CD4-positive, alpha-beta T cell treated with Interferon gamma for 1 hour (primary cell): ENCODE measurements around the gene USF3.

Experiments
- DNase-seq: peaks from one replicate; pipeline ENCODE4 v3.0.0-alpha.2; 2020

The USF3 gene, protein sequence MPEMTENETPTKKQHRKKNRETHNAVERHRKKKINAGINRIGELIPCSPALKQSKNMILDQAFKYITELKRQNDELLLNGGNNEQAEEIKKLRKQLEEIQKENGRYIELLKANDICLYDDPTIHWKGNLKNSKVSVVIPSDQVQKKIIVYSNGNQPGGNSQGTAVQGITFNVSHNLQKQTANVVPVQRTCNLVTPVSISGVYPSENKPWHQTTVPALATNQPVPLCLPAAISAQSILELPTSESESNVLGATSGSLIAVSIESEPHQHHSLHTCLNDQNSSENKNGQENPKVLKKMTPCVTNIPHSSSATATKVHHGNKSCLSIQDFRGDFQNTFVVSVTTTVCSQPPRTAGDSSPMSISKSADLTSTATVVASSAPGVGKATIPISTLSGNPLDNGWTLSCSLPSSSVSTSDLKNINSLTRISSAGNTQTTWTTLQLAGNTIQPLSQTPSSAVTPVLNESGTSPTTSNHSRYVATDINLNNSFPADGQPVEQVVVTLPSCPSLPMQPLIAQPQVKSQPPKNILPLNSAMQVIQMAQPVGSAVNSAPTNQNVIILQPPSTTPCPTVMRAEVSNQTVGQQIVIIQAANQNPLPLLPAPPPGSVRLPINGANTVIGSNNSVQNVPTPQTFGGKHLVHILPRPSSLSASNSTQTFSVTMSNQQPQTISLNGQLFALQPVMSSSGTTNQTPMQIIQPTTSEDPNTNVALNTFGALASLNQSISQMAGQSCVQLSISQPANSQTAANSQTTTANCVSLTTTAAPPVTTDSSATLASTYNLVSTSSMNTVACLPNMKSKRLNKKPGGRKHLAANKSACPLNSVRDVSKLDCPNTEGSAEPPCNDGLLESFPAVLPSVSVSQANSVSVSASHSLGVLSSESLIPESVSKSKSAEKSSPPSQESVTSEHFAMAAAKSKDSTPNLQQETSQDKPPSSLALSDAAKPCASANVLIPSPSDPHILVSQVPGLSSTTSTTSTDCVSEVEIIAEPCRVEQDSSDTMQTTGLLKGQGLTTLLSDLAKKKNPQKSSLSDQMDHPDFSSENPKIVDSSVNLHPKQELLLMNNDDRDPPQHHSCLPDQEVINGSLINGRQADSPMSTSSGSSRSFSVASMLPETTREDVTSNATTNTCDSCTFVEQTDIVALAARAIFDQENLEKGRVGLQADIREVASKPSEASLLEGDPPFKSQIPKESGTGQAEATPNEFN (N-terminal part only)

DNA sequence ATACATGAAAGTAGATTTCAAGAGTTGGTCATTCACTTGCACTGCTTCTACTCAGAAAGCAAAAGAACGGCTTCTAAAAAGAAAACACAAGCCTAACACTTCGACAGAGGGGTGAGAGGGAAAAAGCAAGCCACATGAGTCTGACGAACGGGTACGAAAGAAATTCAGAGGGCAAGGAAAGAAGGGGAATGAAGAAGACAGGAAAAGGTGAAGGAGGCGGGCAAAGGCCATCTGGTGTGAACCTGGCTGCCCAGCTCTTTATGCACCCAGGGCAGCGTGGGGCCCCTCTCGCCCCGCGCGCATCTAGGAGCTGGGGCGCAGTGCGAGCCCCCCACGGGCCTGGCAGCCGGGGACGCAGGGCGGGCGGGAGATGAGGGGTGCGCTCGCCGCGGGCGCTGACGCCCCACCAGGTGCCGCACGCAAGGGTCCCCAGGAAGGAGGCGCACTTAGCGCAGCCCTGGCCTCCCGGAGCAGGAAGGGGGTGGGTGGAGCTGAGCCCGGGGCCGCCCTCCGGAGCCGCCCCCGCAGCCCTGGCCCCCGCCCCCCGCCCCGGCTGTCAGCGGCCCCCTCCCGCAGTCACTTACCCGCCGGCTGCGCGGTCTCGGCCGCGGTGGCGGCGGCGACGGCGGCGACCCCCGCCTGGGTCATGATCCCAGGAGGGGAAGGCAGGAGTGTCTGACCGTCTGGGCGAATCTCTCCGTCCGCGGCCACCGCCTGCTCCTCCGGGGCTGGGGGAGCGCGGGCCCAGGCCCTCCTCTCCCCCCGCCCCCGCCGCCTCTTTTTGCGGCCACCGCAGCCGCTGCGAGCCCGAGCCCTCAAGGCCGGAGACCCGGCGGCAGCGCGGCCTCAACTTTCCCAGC lies at the start of gene USF3:
TSS of gene USF3 (minus strand) at position 857 of the 860 bp plus-strand sequence. CDS start 21,764 bp downstream, outside the sequence.
- DNase-seq: peak; percentile 83

GRCh38 chr3:113745756-113746547 lies 49.5 kb upstream of the USF3 start, which contains the start of gene NAA50:
TSS of gene NAA50 (minus strand) at chr3:113746249. CDS start at chr3:113745949, 300 bp downstream.
- DNase-seq: peak; percentile 95

DNA sequence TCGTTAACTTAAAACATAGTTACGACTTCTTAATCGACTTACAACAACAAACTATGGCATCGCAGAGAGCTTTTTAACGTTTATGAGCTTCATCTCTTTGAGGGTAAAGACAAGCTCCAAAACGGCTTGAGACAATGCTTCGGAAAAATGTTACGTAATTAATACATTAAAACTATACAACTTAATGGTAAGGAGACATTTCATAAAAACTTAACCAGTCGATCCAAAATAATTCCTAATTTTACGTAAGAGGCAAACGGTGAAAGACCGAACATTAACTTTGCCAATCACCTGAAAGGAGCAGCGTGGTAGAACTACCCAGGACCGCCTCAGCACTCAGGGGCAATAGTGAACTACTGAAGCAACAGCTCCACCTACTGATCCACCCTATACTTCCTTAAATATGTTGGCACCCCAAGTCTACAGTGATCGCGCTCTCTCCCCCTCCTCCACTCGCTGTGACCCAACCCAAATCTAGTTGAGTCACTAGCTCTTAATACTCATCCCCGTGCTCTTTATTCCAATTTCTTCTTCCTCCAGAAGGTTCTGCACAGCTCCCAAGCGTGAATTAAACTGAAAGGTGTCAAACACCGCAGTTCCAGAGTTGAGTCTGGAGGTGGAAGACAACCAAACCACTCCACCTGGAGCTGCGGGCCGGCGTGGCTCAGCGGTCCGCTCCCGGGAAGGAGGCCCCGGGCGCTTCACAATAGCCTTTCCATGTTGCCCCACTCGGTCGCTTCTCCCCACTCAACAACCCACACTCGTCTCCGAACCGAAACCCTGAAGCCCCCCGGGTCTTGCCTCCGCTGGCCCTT lies 48.7 kb upstream of the USF3 start:
- peak; percentile 83 for DNase-seq

- no peak for DNase-seq
These were observed 46.7 kb upstream of the USF3 start for GRCh38 chr3:113743006-113743630.

GRCh38 chr3:113741620-113742019 lies 45.2 kb upstream of the USF3 start:
- DNase-seq: no peak

DNA sequence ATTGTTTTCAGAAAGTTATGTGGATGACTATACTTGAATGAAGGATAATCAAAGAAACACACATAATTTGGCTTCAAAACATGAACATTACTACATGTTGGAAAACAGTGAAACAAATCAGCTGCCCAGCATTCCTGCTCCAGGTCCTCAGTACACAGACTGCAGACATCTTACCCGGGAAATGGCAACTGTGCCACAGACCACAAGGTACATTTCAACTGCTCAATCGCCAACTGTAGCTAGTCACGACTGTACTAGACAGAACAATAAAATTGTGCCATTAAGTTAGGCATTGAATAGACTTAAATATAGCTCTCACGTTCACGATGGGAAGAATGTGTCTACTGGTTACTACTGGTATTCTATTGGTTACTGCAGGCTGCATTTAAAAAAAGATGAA lies 44.6 kb upstream of the USF3 start:
- DNase-seq: no peak

GRCh38 chr3:113736548-113737089 lies 40.2 kb upstream of the USF3 start:
- peak; percentile 9 for DNase-seq

DNA sequence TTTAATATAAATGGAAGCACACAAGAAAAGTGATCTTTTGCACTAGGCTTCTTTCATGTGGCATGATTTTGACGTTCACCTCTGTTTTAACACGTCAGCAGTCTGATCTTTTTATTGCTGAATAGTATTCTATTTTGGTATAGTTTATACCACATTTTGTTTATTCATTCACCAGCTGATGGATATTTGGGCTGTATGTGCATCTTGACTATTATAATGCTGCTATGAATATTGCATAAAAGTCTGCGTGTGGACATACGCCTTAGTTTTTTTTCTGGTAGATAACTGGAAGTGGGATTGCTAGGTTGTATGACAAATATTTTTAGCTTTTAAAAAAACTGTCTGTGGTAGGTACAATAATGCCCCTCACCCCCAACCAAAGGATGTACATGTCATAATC lies 35.3 kb upstream of the USF3 start:
- DNase-seq: no peak

- no peak for DNase-seq
These were observed 34.1 kb upstream of the USF3 start for GRCh38 chr3:113730550-113730949.

- DNase-seq: no peak
These were observed 32.2 kb upstream of the USF3 start for GRCh38 chr3:113728661-113729060.

GRCh38 chr3:113721636-113722035 lies 25.2 kb upstream of the USF3 start:
- DNase-seq: no peak

DNA sequence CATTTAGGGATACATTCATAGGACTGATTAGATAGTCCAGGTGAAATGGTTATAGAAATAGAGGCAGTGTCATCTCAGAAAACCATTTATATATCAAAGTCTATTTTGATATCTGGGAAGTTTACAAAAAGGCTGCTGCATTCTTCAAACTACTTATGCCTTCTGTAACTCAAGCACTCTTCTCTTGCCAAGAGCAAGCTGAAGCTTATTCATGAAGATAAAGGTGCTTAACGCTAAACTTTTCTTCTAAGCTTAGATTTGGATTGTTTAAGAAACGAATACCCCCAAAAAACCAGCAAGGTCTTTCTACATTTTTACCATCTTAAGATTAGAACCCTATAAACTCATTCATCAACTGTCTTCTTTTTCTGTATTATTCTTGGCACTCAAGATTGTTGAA lies 23.3 kb upstream of the USF3 start:
- DNase-seq: no peak

DNA sequence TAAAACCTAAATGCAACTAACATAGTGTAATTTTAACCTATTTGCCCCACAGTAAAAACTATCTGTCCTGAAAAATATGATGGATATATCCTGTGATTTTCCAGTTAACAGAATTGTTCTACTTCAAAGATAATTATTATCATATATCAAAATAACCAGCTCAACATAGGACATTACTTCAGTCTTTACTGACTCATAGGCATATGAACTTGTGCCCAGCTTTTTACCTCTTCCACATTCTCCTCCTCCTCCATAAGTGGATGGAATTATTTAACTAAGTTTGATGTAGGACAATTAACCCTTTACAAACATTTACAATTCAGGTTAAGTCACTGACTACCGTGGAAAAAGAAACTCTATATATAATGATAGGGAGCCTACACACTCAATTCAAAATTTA lies 22.9 kb upstream of the USF3 start:
- no peak for DNase-seq

DNA sequence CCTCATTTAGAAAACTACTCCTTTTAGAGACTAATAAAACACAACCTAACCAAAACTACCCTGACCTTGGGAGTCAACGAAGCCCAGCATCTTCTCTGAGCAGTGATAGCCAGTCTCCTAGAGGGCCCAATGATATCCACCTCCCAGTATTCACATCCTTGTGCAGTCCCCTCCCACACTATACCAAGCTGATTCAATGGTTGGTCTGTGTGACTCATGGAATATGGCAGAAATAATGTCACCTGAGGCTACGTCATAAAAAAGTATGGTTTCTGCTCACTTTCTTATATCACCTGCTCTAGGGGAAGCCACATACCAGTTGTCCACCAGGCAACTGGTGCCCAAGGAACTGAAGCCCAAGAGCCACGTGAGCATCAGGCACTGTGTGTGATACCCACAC lies 21.4 kb upstream of the USF3 start:
- no peak for DNase-seq

DNA sequence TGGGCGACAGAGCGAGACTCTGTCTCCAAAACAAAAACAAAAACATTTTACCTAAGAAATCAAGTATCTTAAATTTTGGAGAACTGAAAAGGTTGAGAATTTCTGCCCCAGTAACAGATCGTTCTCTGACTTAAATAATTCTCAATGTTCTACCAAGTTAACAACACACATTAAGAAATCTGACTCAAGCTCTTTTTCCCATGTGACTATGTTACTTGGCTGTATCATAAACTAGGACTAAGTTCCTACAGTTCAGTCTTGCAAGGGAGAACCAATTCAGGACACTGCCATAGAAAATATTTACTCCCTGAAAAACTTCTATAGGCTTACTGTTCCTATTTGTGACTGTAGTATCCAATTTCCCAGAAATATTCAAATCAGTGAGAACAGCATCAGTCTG lies 20.9 kb upstream of the USF3 start:
- DNase-seq: no peak

DNA sequence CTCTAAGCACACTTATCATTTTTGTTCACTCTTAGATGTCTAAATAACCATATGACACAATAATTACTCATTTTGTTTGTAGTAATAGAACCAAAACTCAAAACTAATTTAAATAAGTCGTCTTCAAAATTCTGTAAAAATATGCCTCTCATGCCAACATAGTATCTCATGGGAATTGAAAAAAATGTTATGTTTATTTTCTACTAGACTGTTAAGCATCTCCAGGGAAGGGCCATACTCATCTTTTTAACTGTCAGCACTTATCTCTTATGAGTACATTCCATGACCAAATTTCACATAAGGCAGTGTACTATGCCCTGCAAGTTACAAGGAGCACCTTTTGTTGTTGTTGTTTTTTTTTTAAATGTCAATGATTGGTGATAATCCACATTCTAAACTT lies 18.3 kb upstream of the USF3 start:
- no peak for DNase-seq

DNA sequence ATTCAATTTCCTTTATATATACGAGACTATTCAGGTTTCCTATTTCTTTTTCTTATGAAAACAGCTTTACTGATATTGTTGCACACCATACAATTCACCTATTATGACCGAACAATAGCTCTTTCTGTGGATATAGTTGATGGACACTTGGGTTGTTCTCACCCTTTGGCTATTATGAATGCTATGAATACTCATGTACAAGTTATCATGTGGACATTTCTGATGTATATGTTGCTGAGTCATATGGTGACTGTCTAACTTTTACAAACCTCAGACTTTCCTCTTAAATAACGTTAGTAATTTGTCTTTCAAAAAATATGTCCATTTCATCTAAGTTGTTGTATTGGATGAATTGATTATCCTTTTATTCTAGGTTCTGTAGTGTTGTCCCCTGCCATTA lies 15.7 kb upstream of the USF3 start:
- no peak for DNase-seq

- DNase-seq: no peak
These were observed 11.4 kb upstream of the USF3 start for GRCh38 chr3:113707835-113708234.

- DNase-seq: no peak
These were observed 2.5 kb upstream of the USF3 start for GRCh38 chr3:113698956-113699355.
